Measurements from ENCODE around the gene GPC1.

The GPC1 gene

GRCh38 chr2:240513549-240514287, 78.3 kb downstream of the GPC1 start:
- peak; percentile 49 for DNase-seq (ENCODE audit: low read depth)

- DNase-seq (ENCODE audit: low read depth), result no peak
Observed at GRCh38 chr2:240514631-240515030, 79.2 kb downstream of the GPC1 start.

GRCh38 chr2:240517342-240517741, 81.9 kb downstream of the GPC1 start:
- DNase-seq (ENCODE audit: low read depth), result no peak
